Uterus (tissue), 2 donors: ENCODE measurements around the gene STUM.

ENCODE experiments used
- CTCF ChIP-seq, 4 experiments: fragments of 200-600 bp in 2 of 4; fragments of 450-650 bp in 2 of 4; sonication (generic) in 2 of 4; IDR thresholded peaks; one replicate each; pipeline ENCODE4 v1.5.1; 2016 to 2019; ENCODE audit warnings: antibody characterized with exemption in 4 of 4, mild to moderate bottlenecking in 2 of 4, moderate library complexity in 1 of 4
- POLR2A ChIP-seq, 2 donors: fragments of 450-650 bp; IDR thresholded peaks; one replicate each; pipeline ENCODE4 v1.6.1; 2016; ENCODE audit warnings: antibody characterized with exemption in 2 of 2, mild to moderate bottlenecking in 1 of 2, moderate library complexity in 1 of 2

GRCh38 chr1:226658546-226659125, 110.1 kb downstream of the STUM start:
- TF ChIP-seq CTCF (IDR thresholded peaks at IDR 0.05) (no peak), POLR2A (IDR thresholded peaks at IDR 0.05) (no peak)
